NCI-H2107 treated with DMSO at 0.1 percent for 48 hours (cell line): ENCODE data around the gene ECEL1.

Experiments
- DNase-seq: peaks from one replicate; lab custom pipeline; 2025; ENCODE audit not compliant: unreplicated experiment; lab: John Stamatoyannopoulos, UW

ECEL1 gene

GRCh38 chr2:232523682-232524597 lies 36.3 kb upstream of the ECEL1 start:
- no peak for DNase-seq

- DNase-seq, result no peak
Observed at GRCh38 chr2:232523402-232523681, 35.7 kb upstream of the ECEL1 start.

- no peak for DNase-seq
Observed at GRCh38 chr2:232522623-232523401, 35.2 kb upstream of the ECEL1 start.

GRCh38 chr2:232521959-232522622 lies 34.5 kb upstream of the ECEL1 start:
- DNase-seq, result no peak

GRCh38 chr2:232521098-232521497 lies 33.5 kb upstream of the ECEL1 start:
- no peak for DNase-seq

GRCh38 chr2:232520489-232520888 lies 32.9 kb upstream of the ECEL1 start:
- no peak for DNase-seq

GRCh38 chr2:232519581-232520438 lies 32.2 kb upstream of the ECEL1 start, which contains the start of gene PRSS56:
TSS of gene PRSS56 (plus strand) at chr2:232520388. CDS start at chr2:232520599, 211 bp downstream.
- no peak for DNase-seq

GRCh38 chr2:232518844-232519243 lies 31.2 kb upstream of the ECEL1 start:
- DNase-seq, result no peak

GRCh38 chr2:232516551-232516950 lies 28.9 kb upstream of the ECEL1 start:
- no peak for DNase-seq

GRCh38 chr2:232515639-232516038 lies 28.0 kb upstream of the ECEL1 start:
- no peak for DNase-seq

- DNase-seq, result no peak
Observed at GRCh38 chr2:232513353-232513752, 25.7 kb upstream of the ECEL1 start.

- no peak for DNase-seq
Observed at GRCh38 chr2:232512602-232513001, 25.0 kb upstream of the ECEL1 start.

- DNase-seq, result no peak
Observed at GRCh38 chr2:232511336-232511890, 23.8 kb upstream of the ECEL1 start.

- DNase-seq, result no peak
Observed at GRCh38 chr2:232508251-232508650, 20.6 kb upstream of the ECEL1 start.

GRCh38 chr2:232506709-232507108 lies 19.1 kb upstream of the ECEL1 start:
- no peak for DNase-seq

- DNase-seq, result no peak
Observed at GRCh38 chr2:232505856-232506255, 18.2 kb upstream of the ECEL1 start.

- DNase-seq, result no peak
Observed at GRCh38 chr2:232504438-232504837, 16.8 kb upstream of the ECEL1 start.

- DNase-seq, result no peak
Observed at GRCh38 chr2:232503809-232504323, 16.2 kb upstream of the ECEL1 start.

- no peak for DNase-seq
Observed at GRCh38 chr2:232502911-232503808, 15.5 kb upstream of the ECEL1 start.
